ENCODE results near the gene NUPR2.
"Not testable (repeated sequence)": the region's sequence is repeated elsewhere in the genome, so short reads cannot be mapped to it uniquely, and the experiment has no call there.

The NUPR2 gene

DNA sequence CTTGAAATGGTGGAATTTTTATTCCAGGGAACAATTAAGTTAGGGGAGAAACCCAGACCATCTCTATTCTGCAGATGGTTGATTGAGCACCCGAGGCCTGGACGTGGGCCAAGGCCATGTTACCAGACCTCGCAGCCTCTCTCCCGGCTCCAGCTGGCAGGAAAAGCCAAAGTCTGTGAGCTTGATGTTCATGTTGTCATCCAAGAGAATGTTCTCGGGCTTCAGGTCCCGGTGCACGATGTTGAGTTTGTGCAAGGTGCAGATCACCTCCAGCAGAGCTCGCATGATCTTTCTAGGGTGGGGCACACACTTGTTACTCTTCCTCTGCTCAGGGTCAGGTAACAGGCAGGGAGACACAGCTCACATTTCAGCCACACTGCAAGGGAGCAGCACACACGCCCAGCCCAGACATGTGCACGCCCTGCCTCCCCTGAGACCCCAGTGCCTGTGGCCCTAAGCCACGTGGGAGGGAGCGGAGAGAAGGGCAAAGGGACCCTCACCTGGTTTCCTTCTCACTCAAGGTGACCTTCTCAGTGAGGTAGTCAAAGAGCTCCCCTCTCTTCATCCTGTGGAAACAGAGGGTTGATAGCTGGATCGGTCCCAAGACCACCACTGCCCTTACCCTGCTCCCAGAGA, 32.9 kb downstream of the NUPR2 start:
- DNase-seq: no peak

DNA sequence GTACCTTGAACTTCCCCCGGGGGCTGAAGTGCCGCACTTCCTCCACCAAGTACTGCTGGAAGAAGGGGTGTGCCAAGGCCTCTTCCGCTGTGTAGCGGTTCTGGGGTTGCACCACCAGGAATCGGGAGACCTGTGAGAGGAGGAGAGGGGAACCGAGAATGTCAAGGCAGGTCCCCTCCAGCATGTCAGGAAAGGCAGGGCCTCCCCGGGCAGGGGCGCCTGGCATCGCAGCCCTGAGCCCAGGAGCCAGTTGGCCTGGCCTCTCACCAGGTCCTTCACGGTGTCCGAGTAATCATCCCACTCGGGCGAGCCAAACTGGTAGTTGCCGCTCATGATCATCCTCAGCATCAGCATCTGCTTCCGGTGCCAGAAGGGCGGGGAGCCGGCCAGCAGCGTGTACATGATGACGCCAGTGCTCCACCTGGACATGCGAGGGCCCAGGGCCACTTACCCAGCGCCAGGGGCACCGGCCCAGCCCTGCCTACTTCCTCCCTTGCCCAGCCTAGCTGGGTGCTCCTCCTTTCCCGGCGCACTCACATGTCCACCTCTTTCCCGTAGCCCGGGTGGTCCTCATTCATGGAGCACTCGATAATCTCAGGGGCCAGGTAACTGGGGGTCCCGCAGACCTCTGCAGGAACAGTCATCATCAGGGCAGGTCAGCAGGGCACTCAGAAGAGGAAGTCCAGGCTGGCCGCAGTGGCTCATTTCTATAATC, 34.4 kb downstream of the NUPR2 start:
- no peak for DNase-seq

DNA sequence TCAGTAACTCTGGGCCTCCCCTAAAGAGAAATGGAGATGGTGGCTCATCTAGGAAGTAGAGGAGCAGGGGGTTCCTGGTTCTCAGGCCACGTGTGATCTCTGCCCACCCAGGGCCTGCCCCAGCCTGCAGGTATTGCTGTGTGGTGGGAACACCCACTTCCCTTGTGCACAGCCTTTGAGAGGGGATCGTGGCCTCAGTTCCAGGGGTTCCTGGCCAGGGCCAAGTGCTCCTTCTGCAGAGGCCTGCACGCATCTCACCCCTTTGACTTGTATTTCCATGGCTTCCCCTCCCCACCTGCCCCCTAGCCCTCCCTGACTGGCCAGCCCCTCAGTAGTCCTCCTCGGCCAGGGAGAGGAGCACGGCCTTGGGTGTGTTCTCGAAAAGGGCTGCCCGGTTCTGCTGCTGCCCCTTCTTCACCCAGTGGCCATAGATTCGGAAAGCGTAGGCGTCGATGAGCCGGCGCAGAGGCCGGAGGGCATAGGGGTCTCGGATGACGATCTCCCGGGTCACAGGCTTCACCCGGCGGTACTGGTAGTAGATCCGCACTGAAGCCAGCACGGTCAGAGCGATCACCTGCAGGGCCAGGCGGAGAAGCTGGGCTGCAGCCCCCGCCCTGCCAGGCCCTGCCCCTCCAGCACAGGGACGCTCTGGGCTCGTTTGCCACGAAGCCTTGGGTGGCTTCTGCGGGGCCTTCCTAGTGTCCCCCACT, 35.3 kb downstream of the NUPR2 start:
- not testable (repeated sequence) for DNase-seq

DNA sequence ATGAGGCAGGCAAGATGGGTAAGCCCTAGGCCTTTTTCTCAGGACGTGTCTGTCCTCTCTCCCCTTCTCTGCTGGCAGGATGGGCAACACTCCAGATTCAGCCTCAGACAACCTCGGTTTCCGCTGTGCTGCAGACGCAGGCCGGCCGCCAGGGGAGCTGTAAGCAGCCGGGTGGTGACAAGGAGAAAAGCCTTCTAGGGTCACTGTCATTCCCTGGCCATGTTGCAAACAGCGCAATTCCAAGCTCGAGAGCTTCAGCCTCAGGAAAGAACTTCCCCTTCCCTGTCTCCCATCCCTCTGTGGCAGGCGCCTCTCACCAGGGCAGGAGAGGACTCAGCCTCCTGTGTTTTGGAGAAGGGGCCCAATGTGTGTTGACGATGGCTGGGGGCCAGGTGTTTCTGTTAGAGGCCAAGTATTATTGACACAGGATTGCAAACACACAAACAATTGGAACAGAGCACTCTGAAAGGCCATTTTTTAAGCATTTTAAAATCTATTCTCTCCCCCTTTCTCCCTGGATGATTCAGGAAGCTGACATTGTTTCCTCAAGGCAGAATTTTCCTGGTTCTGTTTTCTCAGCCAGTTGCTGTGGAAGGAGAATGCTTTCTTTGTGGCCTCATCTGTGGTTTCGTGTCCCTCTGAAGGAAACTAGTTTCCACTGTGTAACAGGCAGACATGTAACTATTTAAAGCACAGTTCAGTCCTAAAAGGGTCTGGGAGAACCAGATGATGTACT, 36.6 kb downstream of the NUPR2 start:
- DNase-seq: no peak

DNA sequence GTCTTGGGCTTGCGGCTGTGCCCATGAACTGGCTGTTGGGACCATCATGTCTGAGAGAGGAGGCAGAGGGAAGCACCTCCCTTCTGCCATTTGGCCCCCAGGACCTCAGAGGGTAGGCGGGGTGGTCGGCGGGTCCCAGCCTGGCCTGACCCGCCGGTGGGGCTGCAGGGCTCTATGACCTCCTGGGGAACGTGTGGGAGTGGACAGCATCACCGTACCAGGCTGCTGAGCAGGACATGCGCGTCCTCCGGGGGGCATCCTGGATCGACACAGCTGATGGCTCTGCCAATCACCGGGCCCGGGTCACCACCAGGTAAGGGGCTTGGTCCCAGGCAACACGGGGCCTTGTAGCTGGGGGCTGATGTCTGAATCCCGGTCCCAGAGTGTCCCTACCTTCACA, 38.0 kb downstream of the NUPR2 start:
- DNase-seq: no peak

DNA sequence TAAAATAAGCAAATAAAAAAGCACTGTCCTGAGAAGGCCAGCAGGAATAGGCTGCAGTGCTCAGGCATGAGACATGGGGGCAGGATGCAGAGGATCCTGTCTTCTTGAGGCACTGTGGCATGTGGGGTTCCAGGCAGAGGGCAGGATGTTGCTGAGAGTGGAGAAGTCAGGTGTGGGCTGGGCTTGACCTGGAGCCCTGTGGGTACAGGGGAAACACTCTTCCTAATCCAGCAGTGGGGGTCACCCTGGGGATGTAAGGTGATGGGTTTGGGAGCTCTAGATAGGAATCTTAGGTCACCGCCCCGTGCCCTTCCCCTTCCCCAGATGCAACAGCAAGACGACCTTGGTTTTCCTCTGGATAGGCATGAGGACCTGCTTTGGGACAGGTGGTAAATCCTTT, 38.5 kb downstream of the NUPR2 start:
- no peak for DNase-seq

DNA sequence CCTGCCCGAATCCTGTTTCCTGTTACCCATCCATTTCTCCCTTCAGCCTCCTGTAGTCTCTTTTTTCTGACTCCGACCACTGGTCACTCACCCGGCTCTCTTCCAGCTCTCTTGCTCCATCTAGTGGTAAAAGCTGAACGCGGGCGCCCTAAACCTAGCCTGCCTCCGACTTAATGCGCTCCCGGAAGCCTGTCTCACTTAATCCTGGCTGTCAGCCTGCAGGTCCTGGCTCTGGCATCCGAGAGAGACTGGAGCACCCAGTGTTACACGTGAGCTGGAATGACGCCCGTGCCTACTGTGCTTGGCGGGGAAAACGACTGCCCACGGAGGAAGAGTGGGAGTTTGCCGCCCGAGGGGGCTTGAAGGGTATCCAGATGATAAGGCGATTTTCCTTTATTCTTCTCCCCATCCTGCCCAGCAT, 41.8 kb downstream of the NUPR2 start:
- DNase-seq: peak; percentile 50

DNA sequence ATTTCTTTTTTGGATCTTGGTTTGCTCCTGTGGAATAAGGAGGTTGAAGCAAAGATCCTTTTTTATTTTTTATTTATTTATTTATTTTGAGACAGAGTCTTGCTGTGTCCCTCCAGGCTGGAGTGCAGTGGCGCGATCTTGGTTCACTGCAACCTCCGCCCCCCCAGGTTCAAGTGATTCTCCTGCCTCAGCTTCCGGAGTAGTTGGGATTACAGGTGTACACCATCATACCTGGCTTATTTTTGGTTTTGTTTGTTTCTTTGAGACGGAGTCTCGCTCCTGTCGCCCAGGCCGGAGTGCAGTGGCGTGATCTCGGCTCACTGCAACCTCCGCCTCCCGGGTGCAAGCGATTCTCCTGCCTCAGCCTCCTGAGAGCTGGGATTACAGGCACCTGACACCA, 49.8 kb downstream of the NUPR2 start:
- DNase-seq: not testable (repeated sequence)

Data from T-helper 9 cell (primary cell).